T-helper 22 cell (primary cell): ENCODE measurements around the gene ZNF337.

Source experiments
- DNase-seq: peaks from one replicate; pipeline ENCODE4 v3.0.0-alpha.2; 2020; ENCODE audit warnings: low read depth

Gene ZNF337

GRCh38 chr20:25629816-25630499 lies 66.7 kb downstream of the ZNF337 start:
- DNase-seq = no peak

- DNase-seq = no peak
Measured at GRCh38 chr20:25626779-25627178, 69.9 kb downstream of the ZNF337 start.

DNA sequence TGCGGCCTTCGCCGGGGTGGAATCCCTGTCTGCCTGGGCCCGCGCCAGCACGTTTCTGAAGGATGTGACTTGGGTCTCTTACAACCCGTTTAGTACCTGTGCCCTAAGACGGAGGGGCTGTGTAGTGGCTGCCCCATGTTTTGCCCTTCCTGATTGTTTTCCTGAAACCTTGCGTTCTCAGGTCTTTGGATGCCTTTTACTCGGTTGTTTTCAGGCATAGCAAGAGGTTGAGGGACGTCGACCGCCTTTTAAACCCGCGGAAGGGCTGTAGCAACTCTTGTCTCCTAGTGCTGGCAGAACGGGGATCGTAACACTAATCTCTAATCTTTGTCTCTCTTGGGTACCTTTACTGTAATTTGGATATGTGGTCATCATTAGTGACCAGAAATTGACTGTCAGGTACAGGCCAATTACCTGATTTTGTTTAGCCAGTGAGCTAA lies 72.1 kb downstream of the ZNF337 start:
- DNase-seq = no peak
